ENCODE data around the gene EFL1.
"Not testable (repeated sequence)": the region's sequence is repeated elsewhere in the genome, so short reads cannot be mapped to it uniquely, and the experiment has no call there.

The EFL1 gene

DNA sequence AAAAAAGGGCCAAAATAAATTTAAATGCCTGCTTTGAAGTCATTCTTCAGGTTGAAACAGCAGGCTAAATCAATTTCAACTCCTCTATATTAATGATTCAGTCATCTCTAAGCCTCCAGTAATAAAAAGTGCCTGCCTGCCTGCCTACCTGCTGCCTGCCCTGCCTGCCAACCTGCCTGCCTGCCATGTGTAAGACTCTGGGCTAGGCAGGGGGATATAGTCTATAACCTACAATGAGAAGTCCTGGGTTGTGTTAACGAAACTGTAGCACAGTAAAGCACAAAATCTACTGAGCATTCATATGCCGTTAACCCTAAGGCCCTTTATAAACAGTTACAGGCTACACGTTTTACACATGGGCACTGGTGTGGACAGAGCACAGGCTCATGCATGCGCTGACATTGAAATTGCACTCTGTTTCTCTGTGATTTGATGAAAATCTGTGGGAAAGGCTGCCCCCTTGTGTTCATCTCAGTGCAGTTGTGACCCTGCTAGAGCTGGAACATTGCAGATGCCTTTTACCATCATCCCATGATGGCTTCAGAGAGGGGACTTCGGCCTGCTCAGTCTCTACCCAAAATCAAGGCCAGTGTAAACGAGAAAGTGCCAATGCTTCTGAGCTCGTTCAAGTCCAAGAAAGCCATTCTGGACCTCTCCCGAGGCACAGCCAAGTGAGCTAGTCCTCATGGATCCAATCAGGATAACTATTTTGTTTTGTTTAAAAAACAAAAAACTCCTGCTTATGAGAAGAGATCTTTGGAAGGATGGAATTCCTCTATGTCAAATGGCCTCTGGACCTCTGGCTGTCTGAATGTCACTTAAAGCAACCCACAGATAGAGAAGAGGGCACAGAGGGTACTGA, 64.6 kb downstream of the EFL1 start:
- peak; percentile 45 for DNase-seq (ENCODE audit: low read depth, low spot score)

DNA sequence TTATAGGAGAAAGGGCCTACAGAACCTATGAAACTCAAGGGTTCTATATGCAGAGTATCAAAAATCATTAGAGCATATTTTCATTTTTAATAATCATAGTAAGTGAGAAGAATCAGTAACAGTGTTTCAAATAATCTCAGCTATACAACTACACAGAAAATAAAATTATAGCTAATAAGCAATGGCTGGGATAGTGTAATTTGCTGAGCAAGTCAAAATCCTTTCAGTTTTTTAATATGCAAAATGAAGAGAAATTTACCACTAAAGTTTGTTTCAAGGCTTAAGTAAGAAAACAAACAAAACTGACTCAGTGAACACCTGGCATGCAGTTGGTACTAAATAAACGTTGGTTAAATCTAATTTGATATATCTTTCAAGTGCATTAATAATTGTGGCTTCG, 66.2 kb downstream of the EFL1 start:
- no peak for DNase-seq (ENCODE audit: low read depth, low spot score)

DNA sequence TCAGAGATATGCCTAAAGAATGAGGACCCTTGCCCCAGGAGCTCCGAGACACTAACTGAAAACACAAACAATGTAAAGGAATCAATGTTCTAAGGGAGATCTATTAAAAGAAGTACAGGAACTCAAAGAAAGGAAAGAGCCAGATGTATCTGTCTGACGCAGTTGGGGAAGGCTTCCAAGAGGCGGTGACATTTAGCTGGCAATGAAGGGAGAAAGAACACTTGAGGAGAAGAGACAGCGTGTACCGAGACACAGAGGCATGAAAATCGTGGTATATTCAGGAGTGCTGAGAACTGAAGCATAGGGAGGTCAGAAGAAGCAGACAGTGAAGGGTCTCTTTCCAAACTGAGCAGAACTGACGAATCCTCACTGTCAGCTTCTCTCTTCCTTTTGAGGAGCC, 66.7 kb downstream of the EFL1 start:
- DNase-seq (ENCODE audit: low read depth, low spot score): not testable (repeated sequence)

DNA sequence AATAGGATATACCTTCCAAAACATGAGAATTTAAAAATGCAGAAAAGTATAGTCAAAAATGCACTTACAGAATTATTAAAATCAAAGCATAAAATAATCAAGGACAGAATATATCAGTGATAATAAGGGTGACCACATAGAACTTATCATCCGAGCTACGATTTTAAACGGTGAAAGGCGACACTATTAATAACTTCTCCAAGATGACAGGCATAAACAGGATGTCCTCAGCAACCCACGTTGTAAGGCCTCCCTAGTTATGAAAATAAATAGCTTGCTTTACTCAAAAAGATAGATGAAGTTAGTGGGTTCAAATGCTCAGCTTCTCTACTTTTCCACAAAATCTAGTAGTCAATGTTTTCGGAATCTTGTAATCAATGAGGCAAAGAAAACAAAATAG, 68.0 kb downstream of the EFL1 start:
- DNase-seq (ENCODE audit: low read depth, low spot score): not testable (repeated sequence)

DNA sequence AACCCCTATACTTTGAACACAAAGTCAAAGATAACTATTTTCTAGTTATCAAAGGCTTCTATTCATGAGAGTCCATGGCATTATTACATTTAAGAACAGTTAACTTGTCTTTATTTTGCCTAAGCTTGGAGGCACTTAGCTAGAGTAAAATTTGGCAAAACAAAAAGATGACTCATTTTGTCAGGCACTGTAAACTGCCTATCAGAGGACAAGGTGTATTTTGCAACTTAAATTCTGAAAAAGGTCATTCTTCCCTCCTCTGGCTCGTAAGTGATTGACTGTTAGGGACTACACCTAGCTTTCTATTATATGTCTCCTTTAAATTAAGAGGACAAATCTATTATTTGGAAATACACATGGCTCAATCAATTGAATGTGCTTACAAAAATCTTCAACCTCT, 69.1 kb downstream of the EFL1 start:
- not testable (repeated sequence) for DNase-seq (ENCODE audit: low read depth, low spot score)

DNA sequence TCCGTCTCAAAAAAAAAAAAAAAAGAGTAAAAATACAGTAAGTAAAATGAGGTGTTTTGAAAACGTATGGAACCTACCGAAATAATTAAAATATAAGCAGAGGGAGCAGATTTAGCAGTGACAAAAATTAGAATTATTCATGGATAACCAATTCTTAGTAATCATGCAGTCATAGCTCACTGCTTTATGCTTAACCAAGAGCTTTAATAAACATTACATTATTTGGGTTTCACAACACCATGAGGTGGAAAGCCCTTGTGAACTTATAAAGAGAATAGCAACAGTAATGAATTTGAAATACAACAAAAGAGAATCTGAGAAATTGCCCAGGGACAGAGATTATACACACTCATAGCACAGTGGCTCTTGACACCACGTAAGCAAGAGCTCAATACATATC, 70.1 kb downstream of the EFL1 start:
- DNase-seq (ENCODE audit: low read depth, low spot score): not testable (repeated sequence)

GRCh38 chr15:82186719-82187406, 75.7 kb downstream of the EFL1 start:
- DNase-seq (ENCODE audit: low read depth, low spot score): no peak

DNA sequence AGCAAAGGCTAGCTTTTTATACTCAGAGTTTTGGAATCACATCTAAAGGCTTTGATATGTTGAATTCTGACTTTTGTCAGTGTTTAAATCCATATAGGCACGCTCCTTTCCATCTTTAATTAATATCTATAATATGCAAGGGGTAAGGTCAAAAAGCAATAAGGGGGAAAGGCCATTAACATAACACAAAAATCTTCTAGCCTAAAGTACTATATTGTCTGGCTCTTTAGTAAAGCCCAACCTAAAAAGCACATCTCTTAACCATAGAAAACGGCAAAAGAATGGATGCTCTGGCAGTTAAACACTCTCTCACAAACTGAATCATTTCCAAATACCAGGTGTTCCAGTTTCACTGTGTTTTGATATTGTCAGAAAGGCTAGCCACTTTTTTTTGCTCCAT, 76.4 kb downstream of the EFL1 start:
- DNase-seq (ENCODE audit: low read depth, low spot score): no peak

- no peak for DNase-seq (ENCODE audit: low read depth, low spot score)
Measured at GRCh38 chr15:82184776-82185175, 77.8 kb downstream of the EFL1 start.

- DNase-seq (ENCODE audit: low read depth, low spot score): no peak
Measured at GRCh38 chr15:82184355-82184754, 78.2 kb downstream of the EFL1 start.

- no peak for DNase-seq (ENCODE audit: low read depth, low spot score)
Measured at GRCh38 chr15:82183121-82184031, 79.2 kb downstream of the EFL1 start.

DNA sequence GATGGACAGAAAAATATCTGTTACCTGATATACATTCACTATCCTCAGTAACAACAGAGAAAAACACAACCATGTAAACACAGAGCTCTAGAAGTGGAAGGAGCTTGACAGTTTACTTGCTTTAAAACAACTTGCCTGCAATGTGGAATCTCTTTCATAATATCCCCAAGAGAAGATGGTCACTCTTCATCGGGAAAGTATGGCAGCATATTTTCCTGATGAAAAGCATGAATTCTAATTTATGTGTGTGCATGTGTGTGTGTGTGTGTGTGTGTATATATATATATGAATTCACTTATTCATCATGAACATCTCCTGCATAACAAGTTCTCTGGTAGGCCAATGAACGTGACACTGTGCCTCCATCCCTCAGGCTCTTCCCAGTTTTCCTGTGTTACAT, 81.2 kb downstream of the EFL1 start:
- no peak for DNase-seq (ENCODE audit: low read depth, low spot score)

DNA sequence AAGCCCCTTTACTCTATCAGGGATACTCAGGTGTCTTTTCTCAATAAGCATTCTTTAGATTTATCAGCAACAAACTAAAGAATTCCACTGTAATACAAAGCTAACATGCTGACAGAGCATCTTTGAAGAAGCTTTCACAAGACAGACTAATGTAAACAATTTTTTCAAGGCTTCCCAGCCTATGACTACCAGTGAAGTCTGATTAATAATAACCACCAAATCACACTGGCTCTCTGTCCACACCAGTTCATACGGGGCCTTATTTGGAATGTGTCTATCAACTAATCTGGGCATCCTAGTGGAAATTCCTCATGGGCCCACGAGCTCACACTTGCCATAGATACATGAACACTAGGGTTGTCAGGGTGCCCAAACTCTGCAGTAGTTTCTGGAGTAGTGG, 84.5 kb downstream of the EFL1 start:
- DNase-seq (ENCODE audit: low read depth, low spot score): no peak

GRCh38 chr15:82177291-82178010, 85.1 kb downstream of the EFL1 start:
- no peak for DNase-seq (ENCODE audit: low read depth, low spot score)

- no peak for DNase-seq (ENCODE audit: low read depth, low spot score)
Measured at GRCh38 chr15:82176542-82176941, 86.0 kb downstream of the EFL1 start.

DNA sequence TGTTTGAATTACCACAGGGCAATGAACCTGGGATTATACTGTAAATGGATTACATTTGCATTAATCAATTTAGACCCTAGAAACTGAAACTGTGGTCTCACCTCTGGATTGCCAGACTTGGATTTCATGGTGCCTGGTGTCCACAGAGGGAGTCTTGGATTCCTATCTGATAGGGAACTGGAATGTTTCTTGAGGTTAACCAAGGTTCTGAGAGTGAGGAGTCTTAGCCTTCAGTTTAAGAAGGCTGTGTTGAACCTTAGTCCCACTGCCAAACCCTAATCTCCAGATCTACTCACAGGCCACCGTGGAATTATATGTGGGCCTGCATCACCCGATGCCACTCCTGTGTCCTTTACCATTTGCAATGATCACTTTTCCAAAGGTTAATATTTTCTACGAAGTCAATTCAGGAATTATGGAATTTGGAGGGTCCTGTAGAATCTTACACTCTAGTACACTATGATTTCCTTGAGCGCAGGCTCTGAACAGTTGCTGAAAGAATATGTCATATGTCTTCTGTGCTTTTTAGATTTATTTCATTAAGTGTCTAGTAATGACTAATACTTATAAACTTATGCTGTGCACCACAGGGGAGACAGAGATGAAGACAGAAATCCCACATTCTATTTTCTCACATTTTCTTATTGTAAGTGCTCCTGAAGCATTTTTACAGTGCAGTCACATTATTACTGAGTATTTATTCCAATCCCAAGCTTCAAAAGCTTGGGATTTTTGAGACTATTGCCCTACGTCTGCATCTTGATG, 87.9 kb downstream of the EFL1 start:
- no peak for DNase-seq (ENCODE audit: low read depth, low spot score)

- no peak for DNase-seq (ENCODE audit: low read depth, low spot score)
Measured at GRCh38 chr15:82173108-82173507, 89.4 kb downstream of the EFL1 start.

- no peak for DNase-seq (ENCODE audit: low read depth, low spot score)
Measured at GRCh38 chr15:82172506-82172905, 90.0 kb downstream of the EFL1 start.

DNA sequence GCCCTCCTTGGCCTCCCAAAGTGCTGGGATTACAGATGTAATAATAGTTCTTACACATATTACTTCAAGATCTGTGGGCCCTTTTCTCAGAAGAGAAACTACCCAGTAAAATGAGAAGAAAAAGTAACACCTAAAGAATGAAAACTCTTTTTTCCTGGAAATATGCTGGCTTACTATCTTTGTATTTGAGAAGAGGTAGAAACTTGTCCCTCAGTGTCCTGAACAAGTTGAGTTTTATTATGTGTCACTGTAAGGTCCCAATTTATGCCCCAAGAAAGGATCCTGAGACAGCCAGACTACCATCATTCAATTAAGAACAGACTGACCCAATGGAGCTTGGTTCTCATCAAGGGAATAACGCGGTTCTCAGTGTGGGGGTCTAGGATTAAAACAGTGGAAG, 93.8 kb downstream of the EFL1 start:
- DNase-seq (ENCODE audit: low read depth, low spot score): no peak

GRCh38 chr15:82168296-82168695, 94.2 kb downstream of the EFL1 start:
- DNase-seq (ENCODE audit: low read depth, low spot score): no peak

DNA sequence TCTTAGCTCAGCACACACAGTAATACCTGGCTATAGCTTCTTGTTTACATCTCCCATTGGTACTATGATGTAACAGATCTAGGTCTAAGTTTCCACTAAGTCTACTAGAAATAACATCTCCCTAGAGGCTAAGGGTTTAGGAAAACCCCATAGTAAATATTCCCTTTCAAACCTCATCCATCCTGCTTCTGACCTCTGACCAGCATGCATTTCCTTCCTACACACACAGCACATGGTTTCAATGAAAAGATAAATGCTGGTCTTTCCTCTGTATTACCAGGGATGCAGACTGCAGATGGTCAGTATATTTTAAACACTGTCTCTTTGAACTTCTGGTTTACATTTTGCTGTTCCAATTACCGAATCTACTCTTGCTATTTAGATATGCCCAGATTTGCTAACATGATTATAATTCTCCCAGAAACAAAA, 96.6 kb downstream of the EFL1 start:
- no peak for DNase-seq (ENCODE audit: low read depth, low spot score)

Measured in iPS DF 19.7 (cell line).